Astrocyte (in vitro differentiated cells and primary cell): ENCODE data around the gene LHPP. TPM values are rescaled to one million over a fixed set of nuclear protein-coding genes. Genes with fewer than 3 reads are reported as not detected.

Experiments used
- DNase-seq: peaks from one replicate; pipeline ENCODE4 v3.0.0-alpha.2; 2010; ENCODE audit warnings: low read depth
- FAIRE-seq: peaks from 2 replicates; lab custom pipeline; 2011; peaks lifted over from hg19 to GRCh38; lab: Jason Lieb, UNC
- H2AFZ ChIP-seq: 2 replicates; pipeline ENCODE4 v1.6.0; 2012; ENCODE audit warnings: low read depth, low read length, inconsistent platforms
- H3K27ac ChIP-seq: 2 replicates; pipeline ENCODE4 v1.5.1; 2011; ENCODE audit warnings: low read depth, low read length, inconsistent platforms
- H3K27me3 ChIP-seq: 2 replicates; pipeline ENCODE4 v1.6.0; 2011; ENCODE audit warnings: low read length, inconsistent platforms; ENCODE audit not compliant: insufficient read depth
- H3K36me3 ChIP-seq: 2 replicates; pipeline ENCODE4 v1.5.1; 2011; ENCODE audit warnings: low read length, inconsistent platforms; ENCODE audit not compliant: insufficient read depth
- H3K4me1 ChIP-seq: 2 replicates; pipeline ENCODE4 v1.5.1; 2011; ENCODE audit warnings: low read length, inconsistent platforms; ENCODE audit not compliant: insufficient read depth
- H3K4me2 ChIP-seq: 2 replicates; pipeline ENCODE4 v1.6.0; 2012; ENCODE audit warnings: low read length, inconsistent platforms
- H3K4me3 ChIP-seq: 2 replicates; pipeline ENCODE4 v1.5.1; 2011; ENCODE audit warnings: low read depth, mild to moderate bottlenecking, low read length, inconsistent platforms; ENCODE audit not compliant: insufficient read depth
- H3K79me2 ChIP-seq: 2 replicates; pipeline ENCODE4 v1.6.0; 2012; ENCODE audit warnings: mild to moderate bottlenecking, low read length, inconsistent platforms; ENCODE audit not compliant: insufficient read depth
- H3K9ac ChIP-seq: 2 replicates; pipeline ENCODE4 v1.6.0; 2012; ENCODE audit warnings: mild to moderate bottlenecking, low read length, inconsistent platforms
- H3K9me3 ChIP-seq: 2 replicates; pipeline ENCODE4 v1.5.1; 2012; ENCODE audit warnings: low read depth, mild to moderate bottlenecking, low read length, inconsistent platforms; ENCODE audit not compliant: insufficient read depth
- H4K20me1 ChIP-seq: 2 replicates; pipeline ENCODE4 v1.6.0; 2012; ENCODE audit warnings: low read length, inconsistent platforms; ENCODE audit not compliant: insufficient read depth
- H3K27ac Mint-ChIP-seq: one replicate; pipeline ENCODE4 v1.8.0; 2021; ENCODE audit warnings: mild to moderate bottlenecking, mixed read lengths; ENCODE audit not compliant: unreplicated experiment
- H3K27me3 Mint-ChIP-seq: one replicate; pipeline ENCODE4 v1.8.0; 2021; ENCODE audit warnings: low read depth, mixed read lengths; ENCODE audit not compliant: unreplicated experiment
- H3K36me3 Mint-ChIP-seq: one replicate; pipeline ENCODE4 v1.8.0; 2021; ENCODE audit warnings: low read depth, mixed read lengths; ENCODE audit not compliant: unreplicated experiment
- H3K4me1 Mint-ChIP-seq: one replicate; pipeline ENCODE4 v1.8.0; 2021; ENCODE audit warnings: low read depth, mixed read lengths; ENCODE audit not compliant: unreplicated experiment
- H3K4me3 Mint-ChIP-seq: one replicate; pipeline ENCODE4 v1.8.0; 2021; ENCODE audit warnings: mild to moderate bottlenecking, moderate library complexity, mixed read lengths; ENCODE audit not compliant: unreplicated experiment
- H3K9me3 Mint-ChIP-seq: one replicate; pipeline ENCODE4 v1.8.0; 2021; ENCODE audit warnings: mild to moderate bottlenecking, mixed read lengths; ENCODE audit not compliant: unreplicated experiment
- CTCF ChIP-seq: IDR thresholded peaks from 2 replicates; pipeline ENCODE4 v1.5.1; 2011; ENCODE audit warnings: low read depth, mild to moderate bottlenecking, inconsistent platforms, low read length, moderate library complexity; ENCODE audit not compliant: insufficient read depth
- EZH2 ChIP-seq: IDR thresholded peaks from 2 replicates; pipeline ENCODE4 v1.6.1; 2012; ENCODE audit warnings: mild to moderate bottlenecking, low read length, inconsistent platforms; ENCODE audit not compliant: insufficient read depth
- total RNA-seq: library from RNA; stranded (reverse); gene quantifications from 2 replicates; pipeline ENCODE4 v1.2.1, GENCODE V29; 2021

LHPP gene
- total RNA-seq, 1 donor from 2014 or later, result 6.9 TPM

GRCh38 chr10:124491105-124491504 lies 29.5 kb downstream of the LHPP start:
- H3K79me2 ChIP-seq, result no peaks in the 10 kb centered on the region

GRCh38 chr10:124492266-124492665 lies 30.6 kb downstream of the LHPP start:
- Mint-ChIP-seq H3K36me3 (peaks cover 19% of the 10 kb centered on the region), H3K4me3 (no peak overlapping the region), H3K9me3 (no peaks in the 10 kb centered on the region), H3K27me3 (peaks cover 10% of the 10 kb centered on the region), H3K4me1 (no peaks in the 10 kb centered on the region), H3K27ac (no peak overlapping the region)
- Histone ChIP-seq H3K4me3 (no peak overlapping the region), H3K9ac (no peak overlapping the region), H3K4me2 (no peak overlapping the region), H3K36me3 (no peaks in the 10 kb centered on the region), H4K20me1 (no peaks in the 10 kb centered on the region), H3K79me2 (no peaks in the 10 kb centered on the region), H2AFZ (no peak overlapping the region), H3K27ac (no peak overlapping the region), H3K4me1 (no peaks in the 10 kb centered on the region), H3K27me3 (no peaks in the 10 kb centered on the region), H3K9me3 (no peaks in the 10 kb centered on the region)
- DNase-seq (no peak), FAIRE-seq (no peak)
- TF ChIP-seq CTCF (no peak), EZH2 (no peak)

More at GRCh38 chr10:124491105-124491504, 29.5 kb downstream of the LHPP start:
- H3K36me3 Mint-ChIP-seq, result peaks cover 24% of the 10 kb centered on the region
- H3K27ac ChIP-seq, result no peak overlapping the region
- H3K4me2 ChIP-seq, result no peak overlapping the region
- H2AFZ ChIP-seq, result no peak overlapping the region
- H3K36me3 ChIP-seq, result no peaks in the 10 kb centered on the region
- DNase-seq, result no peak
- no peak overlapping the region for H3K4me3 ChIP-seq
- no peaks in the 10 kb centered on the region for H3K27me3 ChIP-seq
- no peaks in the 10 kb centered on the region for H4K20me1 ChIP-seq
- peaks cover 5% of the 10 kb centered on the region for H3K9me3 Mint-ChIP-seq
- H3K4me1 Mint-ChIP-seq, result no peaks in the 10 kb centered on the region
- H3K9ac ChIP-seq, result no peak overlapping the region
- FAIRE-seq, result no peak
- H3K4me1 ChIP-seq, result no peaks in the 10 kb centered on the region
- peaks cover 7% of the 10 kb centered on the region for H3K27me3 Mint-ChIP-seq
- H3K9me3 ChIP-seq, result no peaks in the 10 kb centered on the region
- no peak overlapping the region for H3K27ac Mint-ChIP-seq
- H3K4me3 Mint-ChIP-seq, result no peak overlapping the region
- TF ChIP-seq CTCF, result no peak
- TF ChIP-seq EZH2, result no peak

- H3K4me1 Mint-ChIP-seq, result no peaks in the 10 kb centered on the region
- no peak overlapping the region for H3K27ac Mint-ChIP-seq
- no peak for TF ChIP-seq CTCF
- no peak for TF ChIP-seq EZH2
- no peak overlapping the region for H3K9ac ChIP-seq
- no peak overlapping the region for H3K4me3 Mint-ChIP-seq
- no peaks in the 10 kb centered on the region for H4K20me1 ChIP-seq
- no peaks in the 10 kb centered on the region for H3K4me1 ChIP-seq
- H3K27ac ChIP-seq, result no peak overlapping the region
- no peak overlapping the region for H3K4me3 ChIP-seq
- no peak for FAIRE-seq
- H3K36me3 Mint-ChIP-seq, result peaks cover 16% of the 10 kb centered on the region
- no peak overlapping the region for H2AFZ ChIP-seq
- no peaks in the 10 kb centered on the region for H3K79me2 ChIP-seq
- H3K27me3 Mint-ChIP-seq, result peaks cover 9% of the 10 kb centered on the region
- no peaks in the 10 kb centered on the region for H3K9me3 ChIP-seq
- no peaks in the 10 kb centered on the region for H3K27me3 ChIP-seq
- DNase-seq, result no peak
- no peaks in the 10 kb centered on the region for H3K36me3 ChIP-seq
- H3K9me3 Mint-ChIP-seq, result no peaks in the 10 kb centered on the region
- no peak overlapping the region for H3K4me2 ChIP-seq
Measured at GRCh38 chr10:124493214-124493882, 31.7 kb downstream of the LHPP start.
